HT1080 (cell line): ENCODE measurements around the gene MRPL3. TPM values are rescaled to one million over a fixed set of nuclear protein-coding genes. Genes with fewer than 3 reads are reported as not detected.

ENCODE experiments used
- DNase-seq: peaks from one replicate; pipeline ENCODE4 v3.0.0-alpha.2; 2015; ENCODE audit warnings: low read depth
- small RNA-seq: library from RNA; depleted of rRNA; stranded (forward); fragments of <200 nt; gene quantifications from one replicate; pipeline ENCODE3, GENCODE V24; 2014
- total RNA-seq: library from RNA; depleted of rRNA; stranded (reverse); fragments of >200 nt; shearing (Covaris generic); gene quantifications from 2 replicates; pipeline ENCODE4 v1.2.3, GENCODE V29; 2014; rRNA removed

MRPL3 gene
- total RNA-seq, 1 experiment from 2014 or later = 426 TPM

DNA sequence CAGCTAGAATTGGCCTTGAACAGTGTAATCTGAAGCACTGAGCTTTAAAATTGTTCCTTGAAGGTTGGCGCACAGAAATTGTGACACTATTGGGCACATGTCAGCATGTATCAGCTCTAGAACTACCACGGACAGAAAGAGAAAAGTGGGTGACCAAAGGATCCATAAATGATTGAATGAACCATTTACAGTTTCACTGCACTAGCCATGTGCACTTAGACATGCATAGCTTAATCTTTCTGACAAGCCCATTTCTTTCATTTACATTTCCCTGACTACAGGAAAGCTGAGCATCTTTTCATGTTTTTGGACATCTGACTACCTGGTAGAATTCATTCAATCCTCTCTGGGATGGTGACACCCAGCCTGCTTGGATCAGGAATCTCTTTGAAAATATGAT is 85.0 kb downstream of the MRPL3 start:
- DNase-seq = no peak

Small RNAs within 50 kb of the gene (small RNA-seq; reads per million reads assigned to genes)
- not detected for gene AC107027.2
- gene SNORA58 = 12.2 reads per million, percentile 92 among the genes with 10 or more reads in this experiment

Other genes starting within 250 kb of the MRPL3 start
- gene NUDT16, start 121.2 kb downstream of the MRPL3 start, total RNA-seq = 18.4 and 19.1 TPM in 2 replicates